Upper lobe of right lung (tissue), 1 donor: Measurements from ENCODE around the gene IL32. TPM values are rescaled to one million over a fixed set of nuclear protein-coding genes. Genes with fewer than 3 reads are reported as not detected.
A peak's percentile ranks its signal among the peaks of the same experiment; 100 is the strongest.

Experiments used
- ATAC-seq: fragments of 200-7000 bp; cut with Tn5 transposase; one replicate; pipeline ENCODE4 v1.9.1; 2020; ENCODE audit warnings: mild to moderate bottlenecking, moderate library complexity
- DNase-seq: peaks from one replicate; pipeline ENCODE4 v3.0.0-alpha.2; 2020
- H3K27ac ChIP-seq: fragments of 200-600 bp; one replicate; pipeline ENCODE4 v1.8.0; 2022
- H3K27me3 ChIP-seq: fragments of 200-600 bp; one replicate; pipeline ENCODE4 v1.8.0; 2022; ENCODE audit warnings: mild to moderate bottlenecking
- H3K36me3 ChIP-seq: fragments of 200-600 bp; one replicate; pipeline ENCODE4 v1.8.0; 2022
- H3K4me1 ChIP-seq: fragments of 200-600 bp; one replicate; pipeline ENCODE4 v1.8.0; 2022
- H3K4me3 ChIP-seq: fragments of 200-600 bp; one replicate; pipeline ENCODE4 v1.8.0; 2022; ENCODE audit warnings: mild to moderate bottlenecking
- H3K9me3 ChIP-seq: fragments of 200-600 bp; one replicate; pipeline ENCODE4 v1.8.0; 2022
- CTCF ChIP-seq: fragments of 200-600 bp; IDR thresholded peaks from one replicate; pipeline ENCODE4 v1.8.0; 2022; ENCODE audit warnings: antibody characterized with exemption
- intact Hi-C: fragments of 100-400 bp; cut with DNase I; formaldehyde crosslinking; loops from one replicate; pipeline ENCODE4 v1.11.0; 2022
- total RNA-seq: library from RNA; stranded (reverse); fragmentation: NEBNext Ultra II Directional; extraction: Animal tissue kit (Norgen Biotek cat#: 25700); gene quantifications from one replicate; pipeline ENCODE4 v1.2.1, GENCODE V29; 2021
- donor health status: DM: no; HTN: yes; CAD: no; lungs with severe emphysema.

The IL32 gene
- total RNA-seq, 1 donor from 2014 or later, result 91.5 TPM

DNA sequence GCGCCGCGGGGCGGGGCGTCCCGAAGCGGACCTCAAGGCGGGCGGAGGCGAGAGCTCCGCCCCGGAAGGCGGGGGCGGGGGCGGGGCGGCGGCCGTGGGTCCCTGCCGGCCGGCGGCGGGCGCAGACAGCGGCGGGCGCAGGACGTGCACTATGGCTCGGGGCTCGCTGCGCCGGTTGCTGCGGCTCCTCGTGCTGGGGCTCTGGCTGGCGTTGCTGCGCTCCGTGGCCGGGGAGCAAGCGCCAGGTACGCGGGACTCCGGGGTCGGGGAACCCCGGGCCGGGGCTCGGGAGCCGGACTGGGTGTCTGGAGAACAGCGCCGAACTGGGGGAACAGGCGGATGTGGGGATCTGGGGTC is 45.2 kb upstream of the IL32 start, which contains the start of gene TNFRSF12A:
TSS of gene TNFRSF12A (plus strand) at position 122 of the 357 bp plus-strand sequence. CDS start at position 152, 30 bp downstream.
- H3K4me1 ChIP-seq, result peaks cover 49% of the 10 kb centered on the region

DNA sequence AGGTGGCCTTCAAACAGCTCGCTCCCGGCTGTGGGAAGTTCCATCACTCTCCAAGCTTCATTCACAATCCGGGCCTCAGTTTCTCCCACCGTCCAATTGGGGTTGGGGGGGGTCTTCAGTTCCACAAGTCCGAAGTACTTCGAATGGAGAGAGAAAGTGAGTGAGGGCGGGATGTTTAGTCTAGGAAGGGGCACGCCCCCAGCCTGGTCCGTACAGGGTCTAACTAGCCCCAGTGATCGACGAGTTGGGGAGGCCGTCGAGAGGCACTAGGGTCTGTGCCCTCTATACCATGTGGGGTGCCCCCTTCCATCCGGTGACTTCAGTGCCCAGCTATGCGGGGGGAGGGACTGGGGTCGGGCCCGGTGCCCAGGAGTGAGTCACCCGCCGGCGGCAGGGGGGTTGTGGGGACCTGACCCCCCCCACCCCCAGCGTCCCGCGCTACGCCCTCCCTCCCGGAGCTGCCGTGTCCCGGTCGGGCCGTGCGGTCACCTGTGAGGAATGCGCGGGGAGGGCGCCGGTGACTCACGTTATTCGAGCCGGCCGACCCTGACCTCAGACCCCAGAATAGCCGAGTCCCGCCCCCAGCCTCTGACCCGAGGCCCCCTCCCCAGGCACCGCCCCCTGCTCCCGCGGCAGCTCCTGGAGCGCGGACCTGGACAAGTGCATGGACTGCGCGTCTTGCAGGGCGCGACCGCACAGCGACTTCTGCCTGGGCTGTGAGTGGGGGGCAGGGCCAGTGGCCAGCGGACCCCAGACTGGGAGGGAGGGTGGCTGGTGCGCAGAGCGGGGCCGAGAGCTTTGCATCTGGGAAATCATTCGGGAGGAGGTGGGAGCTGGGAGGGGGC is 44.6 kb upstream of the IL32 start:
- DNase-seq (peak; percentile 94), ATAC-seq (peak; percentile 64)
- H3K4me1 ChIP-seq, result peaks cover 49% of the 10 kb centered on the region
- H3K36me3 ChIP-seq, result no peaks in the 10 kb centered on the region
- TF ChIP-seq CTCF, result no peak
- H3K4me3 ChIP-seq, result peak overlapping the region; percentile 68
- intact Hi-C loops, result no loop called here
- H3K27ac ChIP-seq, result peak overlapping the region; percentile 91
- peaks cover 12% of the 10 kb centered on the region for H3K27me3 ChIP-seq
- H3K9me3 ChIP-seq, result no peaks in the 10 kb centered on the region

More for the DNA sequence above, 45.2 kb upstream of the IL32 start, which contains the start of gene TNFRSF12A:
- H3K27ac ChIP-seq, result peak within 1 kb of the TSS; percentile 91
- DNase-seq, result peak; percentile 91
- no peak for TF ChIP-seq CTCF
- H3K36me3 ChIP-seq, result no peaks in the 10 kb centered on the region
- intact Hi-C loops, result no loop called here
- H3K9me3 ChIP-seq, result no peaks in the 10 kb centered on the region
- ATAC-seq, result peak; percentile 63
- peaks cover 12% of the 10 kb centered on the region for H3K27me3 ChIP-seq
- H3K4me3 ChIP-seq, result peak within 1 kb of the TSS; percentile 68

- ATAC-seq, result peak; percentile 59
- TF ChIP-seq CTCF, result peak; percentile 32
- Histone ChIP-seq H3K27me3 (peaks cover 12% of the 10 kb centered on the region), H3K9me3 (no peaks in the 10 kb centered on the region), H3K27ac (peak overlapping the region; percentile 91), H3K36me3 (peaks cover 7% of the 10 kb centered on the region), H3K4me1 (peaks cover 49% of the 10 kb centered on the region), H3K4me3 (peak overlapping the region; percentile 68)
- peak; percentile 93 for DNase-seq
- intact Hi-C loops, result no loop called here
Observed at GRCh38 chr16:3021449-3022207, 43.8 kb upstream of the IL32 start.

GRCh38 chr16:3022208-3022683 is 43.2 kb upstream of the IL32 start:
- intact Hi-C loops, result no loop called here
- Histone ChIP-seq H3K4me1 (peaks cover 49% of the 10 kb centered on the region), H3K36me3 (peaks cover 13% of the 10 kb centered on the region), H3K9me3 (no peaks in the 10 kb centered on the region), H3K4me3 (peak overlapping the region; percentile 68), H3K27me3 (peaks cover 11% of the 10 kb centered on the region), H3K27ac (peak overlapping the region; percentile 91)
- DNase-seq (peak; percentile 94), ATAC-seq (peak; percentile 45)
- TF ChIP-seq CTCF, result no peak

- intact Hi-C loops, result no loop called here
- DNase-seq, result no peak
- H3K36me3 ChIP-seq, result peaks cover 14% of the 10 kb centered on the region
- peaks cover 49% of the 10 kb centered on the region for H3K4me1 ChIP-seq
- no peak for TF ChIP-seq CTCF
- H3K27ac ChIP-seq, result peak overlapping the region; percentile 91
- H3K4me3 ChIP-seq, result peak overlapping the region; percentile 68
- ATAC-seq, result no peak
- H3K9me3 ChIP-seq, result no peaks in the 10 kb centered on the region
- peaks cover 7% of the 10 kb centered on the region for H3K27me3 ChIP-seq
Observed at GRCh38 chr16:3022684-3023414, 42.6 kb upstream of the IL32 start.
